ENCODE measurements around the gene OTX1. TPM values are rescaled to one million over a fixed set of nuclear protein-coding genes. Genes with fewer than 3 reads are reported as not detected.

The OTX1 gene
- total and polyA plus RNA-seq, 2 of the 4 experiments (the other 2 are of a cell fraction): 0.03 TPM; not detected in 1

DNA sequence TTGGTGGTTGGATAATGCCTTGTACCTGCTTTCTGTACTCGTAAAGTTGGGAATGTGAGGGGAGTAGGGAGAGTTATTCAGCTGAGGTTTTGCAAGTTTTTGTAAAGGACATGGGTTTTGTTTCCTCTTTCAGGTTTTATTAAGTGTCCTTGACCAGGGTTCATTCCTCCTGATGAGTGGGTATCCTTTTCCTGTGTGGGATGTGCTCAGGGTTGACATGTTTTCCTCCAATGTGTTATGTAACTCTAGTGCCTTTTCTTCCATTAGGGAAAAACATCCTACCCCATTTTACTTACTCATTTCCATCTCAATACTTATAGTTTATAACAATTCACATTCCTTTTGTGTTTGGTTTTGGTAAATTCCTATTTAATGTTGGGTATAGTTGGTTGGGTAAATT is 48.4 kb downstream of the OTX1 start:
- Histone ChIP-seq H2AFZ (replicated peaks; ENCODE audit: low read length, poor library complexity) (no peak overlapping the region), H3K9ac (ENCODE audit: low read depth, low read length) (no peak overlapping the region), H3K4me1 (ENCODE audit: control insufficient read depth, insufficient read depth, low read length) (no peaks in the 10 kb centered on the region), H3K4me3 (ENCODE audit: insufficient read depth, low read depth, low read length) (no peak overlapping the region), H4K8ac (ENCODE audit: low read depth in 2 of 2, low read length in 2 of 2) (no peak overlapping the region), H2AK9ac (replicated peaks; ENCODE audit: low read depth, low read length, poor library complexity) (no peak overlapping the region), H4K91ac (ENCODE audit: insufficient read depth, low read depth, low read length) (no peak overlapping the region), H3K79me1 (ENCODE audit: low read depth in 1 of 2, low read length in 2 of 2) (no peaks in the 10 kb centered on the region), H3K9me1 (ENCODE audit: insufficient read depth, low read length) (no peaks in the 10 kb centered on the region), H4K5ac (ENCODE audit: low read depth, low read length) (no peak overlapping the region), H2BK5ac (ENCODE audit: low read depth, low read length, poor library complexity, severe bottlenecking) (no peak overlapping the region), H3K4me2 (ENCODE audit: low read depth, low read length) (no peak overlapping the region), H2AK5ac (ENCODE audit: low read depth, low read length) (no peak overlapping the region), H3K4ac (ENCODE audit: low read depth, low read length) (no peak overlapping the region), H3K56ac (ENCODE audit: extremely low read depth, insufficient read depth, low read length) (no peak overlapping the region), H3K27ac (ENCODE audit: insufficient read depth, low read length) (no peak overlapping the region), H2BK15ac (ENCODE audit: low read depth, low read length) (no peak overlapping the region), H2BK20ac (ENCODE audit: low read depth, low read length) (no peak overlapping the region), H4K20me1 (ENCODE audit: insufficient read depth, low read length) (no peaks in the 10 kb centered on the region), H3K27me3 (ENCODE audit: control insufficient read depth, insufficient read depth, low read length) (no peaks in the 10 kb centered on the region), H3K9me3 (ENCODE audit: control insufficient read depth, insufficient read depth, low read length) (no peaks in the 10 kb centered on the region), H3K36me3 (ENCODE audit: control insufficient read depth, insufficient read depth, low read length) (no peaks in the 10 kb centered on the region), H3K14ac (replicated peaks; ENCODE audit: low read depth, low read length) (no peak overlapping the region), H3K18ac (ENCODE audit: low read depth, low read length) (no peak overlapping the region), H3K23ac (ENCODE audit: low read depth, low read length) (no peak overlapping the region), H2BK120ac (ENCODE audit: low read depth, low read length) (no peak overlapping the region)
- dilution Hi-C loops (cut with HindIII; ENCODE audit: low sequenced_read_pairs, unreplicated experiment): no loop called here
- POLR2A ChIA-PET (ENCODE audit: unreplicated experiment): no interaction called here
- no peak for DNase-seq
- intact Hi-C loops (cut with micrococcal nuclease): no loop called here
- no peak for ATAC-seq (ENCODE audit: low read depth)
- TF ChIP-seq CHD1 (IDR thresholded peaks at IDR 0.05; ENCODE audit: low read depth, low read length): no peak
- TF ChIP-seq BHLHE40 (IDR thresholded peaks at IDR 0.05; ENCODE audit: low read depth, low read length): no peak
- TF ChIP-seq SMC3 (IDR thresholded peaks at IDR 0.05; ENCODE audit: low read depth, low read length): no peak
- TF ChIP-seq MAZ (IDR thresholded peaks at IDR 0.05; ENCODE audit: borderline replicate concordance, low read depth, low read length): no peak
- TF ChIP-seq, protein P1, sequence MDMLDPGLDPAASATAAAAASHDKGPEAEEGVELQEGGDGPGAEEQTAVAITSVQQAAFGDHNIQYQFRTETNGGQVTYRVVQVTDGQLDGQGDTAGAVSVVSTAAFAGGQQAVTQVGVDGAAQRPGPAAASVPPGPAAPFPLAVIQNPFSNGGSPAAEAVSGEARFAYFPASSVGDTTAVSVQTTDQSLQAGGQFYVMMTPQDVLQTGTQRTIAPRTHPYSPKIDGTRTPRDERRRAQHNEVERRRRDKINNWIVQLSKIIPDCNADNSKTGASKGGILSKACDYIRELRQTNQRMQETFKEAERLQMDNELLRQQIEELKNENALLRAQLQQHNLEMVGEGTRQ (IDR thresholded peaks at IDR 0.05; ENCODE audit: low read depth, low read length): no peak
- no peak for TF ChIP-seq MXI1 (IDR thresholded peaks at IDR 0.05; ENCODE audit: borderline replicate concordance, low read depth, low read length)
- no peak for TF ChIP-seq NFE2L2 (IDR thresholded peaks at IDR 0.05; ENCODE audit: low read depth, low read length)
- TF ChIP-seq CEBPB (IDR thresholded peaks at IDR 0.05; ENCODE audit: low read depth, low read length): no peak
- no peak for TF ChIP-seq RAD21 (IDR thresholded peaks at IDR 0.05; ENCODE audit: low read length)
- TF ChIP-seq, protein P2, sequence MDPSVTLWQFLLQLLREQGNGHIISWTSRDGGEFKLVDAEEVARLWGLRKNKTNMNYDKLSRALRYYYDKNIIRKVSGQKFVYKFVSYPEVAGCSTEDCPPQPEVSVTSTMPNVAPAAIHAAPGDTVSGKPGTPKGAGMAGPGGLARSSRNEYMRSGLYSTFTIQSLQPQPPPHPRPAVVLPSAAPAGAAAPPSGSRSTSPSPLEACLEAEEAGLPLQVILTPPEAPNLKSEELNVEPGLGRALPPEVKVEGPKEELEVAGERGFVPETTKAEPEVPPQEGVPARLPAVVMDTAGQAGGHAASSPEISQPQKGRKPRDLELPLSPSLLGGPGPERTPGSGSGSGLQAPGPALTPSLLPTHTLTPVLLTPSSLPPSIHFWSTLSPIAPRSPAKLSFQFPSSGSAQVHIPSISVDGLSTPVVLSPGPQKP (IDR thresholded peaks at IDR 0.05; ENCODE audit: borderline replicate concordance, low read depth, low read length): no peak
- no peak for TF ChIP-seq MAFK (IDR thresholded peaks at IDR 0.05; ENCODE audit: low read depth, low read length)
- TF ChIP-seq RFX5 (IDR thresholded peaks at IDR 0.05; ENCODE audit: low read depth, low read length): no peak
- no peak for TF ChIP-seq RCOR1 (IDR thresholded peaks at IDR 0.05; ENCODE audit: insufficient replicate concordance, low read length)
- TF ChIP-seq, protein P3, sequence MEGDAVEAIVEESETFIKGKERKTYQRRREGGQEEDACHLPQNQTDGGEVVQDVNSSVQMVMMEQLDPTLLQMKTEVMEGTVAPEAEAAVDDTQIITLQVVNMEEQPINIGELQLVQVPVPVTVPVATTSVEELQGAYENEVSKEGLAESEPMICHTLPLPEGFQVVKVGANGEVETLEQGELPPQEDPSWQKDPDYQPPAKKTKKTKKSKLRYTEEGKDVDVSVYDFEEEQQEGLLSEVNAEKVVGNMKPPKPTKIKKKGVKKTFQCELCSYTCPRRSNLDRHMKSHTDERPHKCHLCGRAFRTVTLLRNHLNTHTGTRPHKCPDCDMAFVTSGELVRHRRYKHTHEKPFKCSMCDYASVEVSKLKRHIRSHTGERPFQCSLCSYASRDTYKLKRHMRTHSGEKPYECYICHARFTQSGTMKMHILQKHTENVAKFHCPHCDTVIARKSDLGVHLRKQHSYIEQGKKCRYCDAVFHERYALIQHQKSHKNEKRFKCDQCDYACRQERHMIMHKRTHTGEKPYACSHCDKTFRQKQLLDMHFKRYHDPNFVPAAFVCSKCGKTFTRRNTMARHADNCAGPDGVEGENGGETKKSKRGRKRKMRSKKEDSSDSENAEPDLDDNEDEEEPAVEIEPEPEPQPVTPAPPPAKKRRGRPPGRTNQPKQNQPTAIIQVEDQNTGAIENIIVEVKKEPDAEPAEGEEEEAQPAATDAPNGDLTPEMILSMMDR (conservative IDR thresholded peaks at IDR 0.05; ENCODE audit: low read depth, low read length): no peak
- CTCF ChIA-PET: interaction anchor here (0.6 kb wide), 1 partner anchor 13 kb away, joined by 3 read pairs; no protein-coding TSS in a partner anchor
- in situ Hi-C loops (cut with MboI; ENCODE audit: low sequenced_read_pairs): no loop called here
- WGBS, 2 experiments (ENCODE audit: extremely low coverage in 2 of 2, insufficient read length in 1 of 2): no CpG with 5 or more reads among the region's 1 CpG
- no TSS peak for BruUV-seq (replicated peaks)

Measured in IMR-90 (cell line).